SK-N-SH (cell line): ENCODE results near the gene MBD3.

Experiments used
- CTCF ChIP-seq: fragments of 200-600 bp; sonication (generic); IDR thresholded peaks from 2 replicates; pipeline ENCODE4 v1.6.1; 2017; ENCODE audit warnings: antibody characterized with exemption, mild to moderate bottlenecking, moderate library complexity
- EP300 ChIP-seq, 2 experiments: IDR thresholded peaks; 2 replicates each; pipeline versions ENCODE4 v1.4.0 to v1.6.1; 2012; ENCODE audit warnings: borderline replicate concordance in 1 of 2, low read depth in 1 of 2, low read length in 1 of 2
- GATA2 ChIP-seq: sonication (generic); formaldehyde crosslinking; IDR thresholded peaks from 2 replicates; pipeline ENCODE4 v1.5.0; 2020; ENCODE audit warnings: mild to moderate bottlenecking, missing genetic modification reagents
- JUND ChIP-seq: IDR thresholded peaks from 2 replicates; pipeline ENCODE4 v1.4.0; 2012
- POLR2AphosphoS5 ChIP-seq: IDR thresholded peaks from 2 replicates; pipeline ENCODE4 v1.6.1; 2012; ENCODE audit warnings: low read depth, low read length
- REST ChIP-seq: IDR thresholded peaks from 2 replicates; pipeline ENCODE4 v1.6.1; 2012; ENCODE audit warnings: mild to moderate bottlenecking, low read depth, low read length, moderate library complexity
- RFX5 ChIP-seq: IDR thresholded peaks from 2 replicates; pipeline ENCODE4 v1.6.1; 2012; ENCODE audit warnings: mild to moderate bottlenecking, improper control_type of control experiment, low read length
- SMC3 ChIP-seq: IDR thresholded peaks from 2 replicates; pipeline ENCODE4 v1.6.1; 2012; ENCODE audit warnings: low read depth, low read length, improper control_type of control experiment
- TCF12 ChIP-seq: IDR thresholded peaks from 2 replicates; pipeline ENCODE4 v1.4.0; 2012
- YY1 ChIP-seq: IDR thresholded peaks from 2 replicates; pipeline ENCODE4 v1.4.0; 2012; ENCODE audit warnings: low read depth, mild to moderate bottlenecking

GRCh38 chr19:1529430-1529816, 63.2 kb downstream of the MBD3 start:
- TF ChIP-seq TCF12 = no peak
- TF ChIP-seq CTCF = no peak
- TF ChIP-seq EP300 (IDR thresholded peaks at IDR 0.05; ENCODE audit: borderline replicate concordance in 1 of 2, low read depth in 1 of 2, low read length in 1 of 2) = no peak
- no peak for TF ChIP-seq GATA2
- no peak for TF ChIP-seq YY1
- no peak for TF ChIP-seq REST
- no peak for TF ChIP-seq POLR2AphosphoS5
- TF ChIP-seq SMC3 = no peak
- TF ChIP-seq RFX5 = no peak
- no peak for TF ChIP-seq JUND
